ENCODE results near the gene ZDHHC7.
A peak's percentile ranks its signal among the peaks of the same experiment; 100 is the strongest.
"Not testable (repeated sequence)": the region's sequence is repeated elsewhere in the genome, so short reads cannot be mapped to it uniquely, and the experiment has no call there.

ZDHHC7 gene

GRCh38 chr16:84953190-84953746 lies 58.1 kb downstream of the ZDHHC7 start:
- no peak overlapping the region for H3K4me3 Mint-ChIP-seq
- no peaks in the 10 kb centered on the region for H3K27me3 Mint-ChIP-seq

DNA sequence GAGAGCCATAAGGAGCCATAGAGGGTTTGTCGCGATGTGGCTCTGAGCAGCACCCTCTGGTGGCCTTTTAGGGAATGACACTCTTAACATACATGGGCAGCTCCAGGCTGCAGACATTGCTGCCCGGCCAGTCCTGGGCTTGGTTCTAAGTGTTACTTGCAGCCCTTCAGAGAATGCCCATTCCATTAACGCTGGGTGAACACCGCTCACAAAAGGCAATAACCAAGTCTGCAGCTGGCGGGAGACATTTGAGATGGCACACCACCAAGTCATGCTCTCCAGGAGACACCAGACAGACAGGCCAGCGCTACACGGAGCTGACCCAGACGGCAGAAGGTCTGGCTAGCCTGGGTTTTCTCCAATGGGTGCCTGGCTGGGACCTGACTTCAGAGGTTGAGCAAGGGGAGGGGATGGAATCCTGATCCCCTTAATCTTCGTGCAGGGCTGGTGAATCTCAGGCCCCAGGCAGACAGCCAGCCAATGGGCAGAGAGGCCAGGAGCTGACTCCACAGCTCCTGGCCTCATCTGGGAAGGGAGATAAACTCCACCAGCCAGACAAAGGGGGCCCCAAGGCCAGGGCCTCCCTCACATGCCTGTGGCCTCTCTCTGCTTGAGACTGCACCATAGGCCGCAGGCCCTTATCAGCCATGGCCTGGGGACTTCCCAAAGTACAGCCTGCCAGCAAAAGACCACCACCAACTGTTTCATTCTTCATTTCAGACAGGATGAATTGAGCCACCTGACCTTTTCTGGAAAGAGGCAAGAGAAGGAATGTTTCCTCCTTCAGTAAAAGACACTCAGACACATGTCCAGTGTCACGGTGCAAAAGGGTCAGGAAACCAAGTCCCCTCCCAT lies 58.8 kb downstream of the ZDHHC7 start:
- Mint-ChIP-seq H3K9me3 (no peaks in the 10 kb centered on the region), H3K27ac (no peak overlapping the region), H3K27me3 (no peaks in the 10 kb centered on the region), H3K4me1 (no peaks in the 10 kb centered on the region), H3K4me3 (no peak overlapping the region)
- peak; percentile 85 for ATAC-seq
- peak; percentile 70 to 72 for DNase-seq

More at GRCh38 chr16:84953190-84953746, 58.1 kb downstream of the ZDHHC7 start:
- no peaks in the 10 kb centered on the region for H3K9me3 Mint-ChIP-seq
- peak overlapping the region in 1 of 2 donors; percentile 36 for H3K27ac Mint-ChIP-seq
- no peaks in the 10 kb centered on the region for H3K4me1 Mint-ChIP-seq
- ATAC-seq (no peak), DNase-seq (no peak)

GRCh38 chr16:84950906-84951305 lies 60.4 kb downstream of the ZDHHC7 start:
- no peak overlapping the region for H3K4me3 Mint-ChIP-seq
- H3K4me1 Mint-ChIP-seq = no peaks in the 10 kb centered on the region
- H3K9me3 Mint-ChIP-seq = no peaks in the 10 kb centered on the region
- H3K27ac Mint-ChIP-seq = no peak overlapping the region
- no peak for DNase-seq
- no peaks in the 10 kb centered on the region for H3K27me3 Mint-ChIP-seq
- ATAC-seq = no peak

GRCh38 chr16:84949772-84950436 lies 61.4 kb downstream of the ZDHHC7 start:
- Mint-ChIP-seq H3K27ac (no peak overlapping the region), H3K4me1 (no peaks in the 10 kb centered on the region), H3K9me3 (no peaks in the 10 kb centered on the region), H3K27me3 (no peaks in the 10 kb centered on the region), H3K4me3 (no peak overlapping the region)
- DNase-seq (no peak), ATAC-seq (no peak)

DNA sequence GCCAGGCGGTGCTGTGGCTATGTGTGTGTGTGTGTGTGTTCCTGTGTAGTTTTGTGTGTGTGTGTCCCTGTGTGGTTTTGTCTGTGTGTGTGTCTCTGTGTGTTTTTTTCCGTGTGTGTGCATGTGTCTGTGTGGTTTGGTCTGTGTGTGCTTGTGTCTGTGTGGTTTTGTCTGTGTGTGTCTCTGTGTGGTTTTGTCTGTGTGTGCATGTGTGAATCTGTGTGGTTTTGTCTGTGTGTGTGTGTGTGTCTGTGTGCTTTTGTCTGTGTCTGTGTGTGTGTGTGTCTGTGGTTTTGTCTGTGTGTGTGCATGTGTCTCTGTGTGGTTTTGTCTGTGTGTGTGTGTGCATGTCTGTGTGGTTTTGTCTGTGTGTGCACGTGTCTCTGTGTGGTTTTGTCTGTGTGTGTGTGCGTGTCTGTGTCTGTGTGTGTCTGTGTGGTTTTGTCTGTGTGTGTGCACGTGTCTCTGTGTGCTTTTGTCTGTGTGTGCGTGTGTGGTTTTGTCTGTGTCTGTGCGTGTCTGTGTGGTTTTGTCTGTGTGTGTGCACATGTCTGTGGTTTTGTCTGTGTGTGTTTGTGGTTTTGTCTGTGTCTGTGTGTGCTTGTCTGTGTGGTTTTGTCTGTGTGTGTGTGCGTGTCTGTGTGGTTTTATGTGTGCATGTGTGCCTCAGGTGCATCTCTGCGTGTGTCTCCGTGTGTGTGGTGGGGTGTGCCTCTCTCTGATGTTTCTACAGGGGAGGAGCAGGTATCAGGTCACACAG lies 62.3 kb downstream of the ZDHHC7 start:
- no peaks in the 10 kb centered on the region for H3K4me1 Mint-ChIP-seq
- H3K27ac Mint-ChIP-seq = no peak overlapping the region
- H3K9me3 Mint-ChIP-seq = no peaks in the 10 kb centered on the region
- no peaks in the 10 kb centered on the region for H3K27me3 Mint-ChIP-seq
- ATAC-seq (no peak), DNase-seq (no peak)
- H3K4me3 Mint-ChIP-seq = no peak overlapping the region

GRCh38 chr16:84947996-84948850 lies 63.1 kb downstream of the ZDHHC7 start:
- Mint-ChIP-seq H3K9me3 (no peaks in the 10 kb centered on the region), H3K27me3 (no peaks in the 10 kb centered on the region), H3K4me1 (no peaks in the 10 kb centered on the region), H3K27ac (no peak overlapping the region), H3K4me3 (no peak overlapping the region)
- no peak for DNase-seq
- peak; percentile 41 for ATAC-seq

DNA sequence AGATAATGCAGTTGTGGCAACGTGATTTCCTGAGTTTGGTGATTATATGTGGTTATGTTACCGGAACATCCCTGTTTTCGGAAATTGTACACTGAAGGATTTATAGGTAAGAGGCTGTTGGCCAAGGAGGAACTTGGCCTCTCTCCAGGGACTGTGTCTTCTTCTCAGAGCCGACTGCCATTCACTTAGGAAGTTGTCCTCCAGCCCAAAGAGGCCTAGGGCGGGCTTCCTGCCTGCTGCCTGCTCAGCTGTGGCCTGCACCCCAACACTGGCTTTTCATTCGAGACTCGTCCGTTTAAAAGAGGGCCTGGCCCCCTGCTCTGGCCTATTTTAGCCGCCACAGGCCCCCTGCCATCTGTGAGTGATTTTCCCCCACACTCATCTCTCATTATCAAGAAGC lies 64.3 kb downstream of the ZDHHC7 start:
- Mint-ChIP-seq H3K4me3 (no peak overlapping the region), H3K27ac (no peak overlapping the region), H3K27me3 (peaks cover 1% of the 10 kb centered on the region), H3K4me1 (no peaks in the 10 kb centered on the region), H3K9me3 (no peaks in the 10 kb centered on the region)
- no peak for DNase-seq
- no peak for ATAC-seq

DNA sequence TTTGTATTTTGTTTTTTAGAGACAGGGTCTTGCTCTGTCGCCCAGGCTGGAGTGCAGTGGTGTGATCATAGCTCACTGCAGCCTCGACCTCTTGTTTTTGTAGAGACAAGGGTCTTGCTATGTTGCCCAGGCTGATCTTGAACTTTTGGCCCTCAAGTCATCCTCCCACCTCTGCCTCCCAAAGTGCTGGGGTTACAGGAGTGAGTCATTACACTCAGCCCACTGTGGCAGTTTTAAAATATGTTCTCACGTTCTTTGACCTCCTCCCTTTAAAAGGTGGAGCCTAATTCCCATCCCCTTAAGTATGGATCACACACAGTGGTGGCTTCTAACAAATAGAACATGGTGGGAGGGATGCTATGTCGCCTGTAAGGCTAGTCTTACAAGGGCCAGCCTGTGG lies 67.7 kb downstream of the ZDHHC7 start:
- Mint-ChIP-seq H3K27me3 (peaks cover 9% of the 10 kb centered on the region), H3K27ac (no peak overlapping the region), H3K4me3 (no peak overlapping the region), H3K9me3 (no peaks in the 10 kb centered on the region), H3K4me1 (no peaks in the 10 kb centered on the region)
- DNase-seq (no peak), ATAC-seq (no peak)

DNA sequence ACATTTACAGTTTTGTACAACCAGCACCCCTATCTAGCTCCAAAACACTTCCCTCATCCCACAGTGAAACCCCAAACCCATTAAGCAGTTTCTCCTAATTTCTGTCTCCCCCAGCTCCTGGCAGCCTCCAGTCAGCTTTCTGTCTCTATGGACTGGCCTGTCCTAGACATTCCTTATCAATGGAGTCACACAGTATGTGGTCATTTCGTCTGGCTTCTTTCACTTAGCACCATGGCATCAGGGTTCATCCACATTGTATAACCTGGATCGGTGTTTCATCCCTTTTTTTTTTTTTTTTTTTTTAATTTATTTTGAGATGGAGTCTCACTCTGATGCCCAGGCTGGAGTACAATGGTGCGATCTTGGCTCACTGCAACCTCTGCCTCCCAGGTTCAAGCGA lies 68.5 kb downstream of the ZDHHC7 start:
- H3K27ac Mint-ChIP-seq = no peak overlapping the region
- ATAC-seq (no peak), DNase-seq (no peak)
- H3K27me3 Mint-ChIP-seq = peaks cover 9% of the 10 kb centered on the region
- H3K4me1 Mint-ChIP-seq = no peaks in the 10 kb centered on the region
- no peak overlapping the region for H3K4me3 Mint-ChIP-seq
- no peaks in the 10 kb centered on the region for H3K9me3 Mint-ChIP-seq

GRCh38 chr16:84941921-84942320 lies 69.4 kb downstream of the ZDHHC7 start:
- Mint-ChIP-seq H3K27me3 (peaks cover 9% of the 10 kb centered on the region), H3K4me3 (no peak overlapping the region), H3K27ac (no peak overlapping the region), H3K4me1 (no peaks in the 10 kb centered on the region), H3K9me3 (no peaks in the 10 kb centered on the region)
- ATAC-seq (no peak), DNase-seq (no peak)

DNA sequence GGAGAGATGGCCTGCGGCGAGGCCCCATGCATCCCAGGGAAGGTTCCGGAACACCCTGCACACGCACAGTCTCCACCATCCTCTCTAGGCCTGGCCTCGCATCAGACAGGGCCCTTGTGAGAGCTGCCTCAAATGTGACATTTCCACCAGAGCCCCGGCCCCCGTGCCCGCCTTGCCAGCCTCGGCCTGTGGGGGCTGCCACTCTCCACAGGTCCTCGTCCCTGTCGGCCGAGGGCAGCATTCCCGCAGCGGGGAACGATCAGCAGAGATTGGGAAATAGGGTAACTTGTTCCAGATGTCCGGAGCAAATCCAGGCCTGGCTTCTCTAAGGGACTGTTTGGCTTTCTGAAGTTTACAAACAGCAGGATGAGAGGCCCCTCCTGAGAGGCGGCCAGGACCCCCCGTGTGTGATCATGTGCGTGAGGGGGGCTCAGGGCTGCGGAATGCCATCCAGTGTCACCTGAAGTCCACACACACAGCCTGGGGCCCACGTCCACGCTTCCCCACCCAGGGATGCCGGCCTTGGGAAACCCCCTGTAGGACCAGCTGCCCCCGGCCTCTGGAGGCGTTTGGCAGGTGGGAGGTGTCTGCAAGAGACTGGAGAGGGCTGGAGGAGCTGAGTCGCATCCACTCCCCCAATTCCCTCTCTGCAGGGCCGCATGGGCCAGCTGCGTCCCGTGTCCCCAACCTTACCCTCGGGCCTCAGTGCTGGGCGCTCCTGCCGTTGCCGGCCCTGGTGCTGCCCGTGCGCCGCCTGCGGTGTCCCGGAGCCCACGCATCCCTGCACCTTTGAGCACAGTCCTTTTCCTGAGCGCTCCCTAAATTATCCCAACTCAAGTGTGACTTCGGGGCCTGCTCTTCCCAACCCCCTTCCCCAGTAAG lies 70.4 kb downstream of the ZDHHC7 start:
- Mint-ChIP-seq H3K27me3 (peaks cover 9% of the 10 kb centered on the region), H3K4me1 (no peaks in the 10 kb centered on the region), H3K27ac (no peak overlapping the region), H3K4me3 (no peak overlapping the region), H3K9me3 (no peaks in the 10 kb centered on the region)
- DNase-seq (no peak), ATAC-seq (no peak)

- not testable (repeated sequence) for H3K4me1 Mint-ChIP-seq, H3K27ac Mint-ChIP-seq, DNase-seq
Measured at GRCh38 chr16:84938616-84939015, 72.7 kb downstream of the ZDHHC7 start.

GRCh38 chr16:84937196-84938005 lies 73.9 kb downstream of the ZDHHC7 start:
- H3K4me3 Mint-ChIP-seq = no peak overlapping the region
- peaks cover 9% of the 10 kb centered on the region for H3K27me3 Mint-ChIP-seq
- DNase-seq (no peak), ATAC-seq (no peak)
- H3K4me1 Mint-ChIP-seq = no peaks in the 10 kb centered on the region
- no peak overlapping the region for H3K27ac Mint-ChIP-seq
- no peaks in the 10 kb centered on the region for H3K9me3 Mint-ChIP-seq

More at GRCh38 chr16:84938616-84939015, 72.7 kb downstream of the ZDHHC7 start:
- not testable (repeated sequence) for ATAC-seq, H3K4me3 Mint-ChIP-seq, H3K9me3 Mint-ChIP-seq, H3K27me3 Mint-ChIP-seq
